Ishikawa (cell line): ENCODE data around the gene PELI3.

Experiments
- CEBPB ChIP-seq: IDR thresholded peaks from 2 replicates; pipeline ENCODE4 v1.6.1; 2012
- CREB1 ChIP-seq: IDR thresholded peaks from 2 replicates; pipeline ENCODE4 v1.6.1; 2012; ENCODE audit warnings: low read depth
- EGR1 ChIP-seq: IDR thresholded peaks from 2 replicates; pipeline ENCODE4 v1.6.1; 2012
- EP300 ChIP-seq: IDR thresholded peaks from 2 replicates; pipeline ENCODE4 v1.6.1; 2012; ENCODE audit warnings: borderline replicate concordance
- RAD21 ChIP-seq: IDR thresholded peaks from 2 replicates; pipeline ENCODE4 v1.6.1; 2012; ENCODE audit warnings: low read depth
- REST ChIP-seq: IDR thresholded peaks from 2 replicates; pipeline ENCODE4 v1.6.1; 2012; ENCODE audit warnings: low read depth, mild to moderate bottlenecking
- TAF1 ChIP-seq: IDR thresholded peaks from 2 replicates; pipeline ENCODE4 v1.6.1; 2012; ENCODE audit warnings: low read depth, mild to moderate bottlenecking
- TCF12 ChIP-seq: IDR thresholded peaks from 2 replicates; pipeline ENCODE4 v1.6.1; 2012; ENCODE audit warnings: low read depth
- YY1 ChIP-seq: IDR thresholded peaks from 2 replicates; pipeline ENCODE4 v1.6.1; 2012; ENCODE audit warnings: low read depth
- TF ChIP-seq, protein P1 (sequence below): IDR thresholded peaks from 2 replicates; pipeline ENCODE4 v1.6.1; 2012

DNA sequence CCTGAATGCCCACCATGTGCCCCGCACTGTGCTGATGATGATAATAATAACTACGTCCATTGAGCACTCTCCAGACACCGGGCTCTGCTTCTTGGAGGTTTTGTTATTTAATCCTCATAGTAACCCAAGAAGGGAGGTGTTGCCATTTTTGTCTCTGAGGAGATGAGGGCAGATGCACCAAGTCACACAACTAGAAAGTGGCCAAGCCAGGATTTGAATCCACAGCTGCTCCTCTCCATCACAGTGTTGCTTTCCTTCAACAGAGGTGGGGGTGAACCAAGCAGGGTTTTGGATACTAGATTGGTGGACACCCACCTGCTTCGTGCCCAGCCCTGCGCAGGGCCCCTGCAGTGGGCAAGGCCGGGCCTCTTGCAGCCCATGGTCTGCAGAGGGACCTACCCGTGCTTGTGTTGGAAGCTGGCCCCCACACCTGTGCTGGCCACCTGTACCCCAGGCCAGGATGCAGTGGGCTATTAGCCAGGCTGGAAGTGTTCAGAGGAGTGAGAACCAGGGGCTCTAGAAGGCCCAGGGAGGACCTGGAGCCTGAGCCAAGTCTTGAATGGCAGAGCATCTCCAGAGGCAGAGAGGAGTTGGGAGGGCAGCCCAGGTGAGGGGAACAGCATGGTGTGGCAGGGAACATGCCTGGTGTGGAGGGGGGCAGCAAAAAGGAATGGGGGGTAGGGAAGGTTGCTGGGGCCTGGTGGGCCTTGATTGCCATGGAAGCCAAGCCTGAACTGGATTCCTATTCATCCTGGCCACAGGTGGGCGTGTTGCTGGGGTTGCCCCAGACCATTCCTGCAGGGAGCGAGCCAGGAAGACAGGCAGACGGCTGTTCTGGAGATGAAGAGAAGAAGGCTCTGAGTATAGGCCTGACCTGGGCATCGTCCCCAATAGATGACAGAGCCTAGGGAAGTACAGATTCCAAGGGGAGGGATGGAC, 10.8 kb downstream of the PELI3 start:
- TF ChIP-seq REST, result no peak
- TF ChIP-seq, protein P1, sequence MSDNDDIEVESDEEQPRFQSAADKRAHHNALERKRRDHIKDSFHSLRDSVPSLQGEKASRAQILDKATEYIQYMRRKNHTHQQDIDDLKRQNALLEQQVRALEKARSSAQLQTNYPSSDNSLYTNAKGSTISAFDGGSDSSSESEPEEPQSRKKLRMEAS, result no peak
- TF ChIP-seq CREB1, result no peak
- TF ChIP-seq TCF12, result no peak
- no peak for TF ChIP-seq TAF1
- TF ChIP-seq EGR1, result no peak
- no peak for TF ChIP-seq CEBPB
- TF ChIP-seq YY1, result no peak
- no peak for TF ChIP-seq EP300
- no peak for TF ChIP-seq RAD21
